A673 (cell line): ENCODE measurements around the gene CDH6. TPM values are rescaled to one million over a fixed set of nuclear protein-coding genes. Genes with fewer than 3 reads are reported as not detected.

Source experiments
- BruUV-seq: library from RNA; stranded (reverse); fragments of 400-500 nt; replicated peaks from 2 replicates; lab custom pipeline; 2021; lab: Mats Ljungman, UMichigan
- CTCF ChIA-PET: fragments of 300-600 bp; sonication (Branson Sonifier 250); formaldehyde crosslinking; loops from one replicate; lab custom pipeline; 2022; ENCODE audit warnings: antibody characterized with exemption; lab: Charles Lee
- POLR2A ChIA-PET: fragments of 300-600 bp; sonication (Branson Sonifier 250); formaldehyde crosslinking; loops from one replicate; lab custom pipeline; 2022; ENCODE audit warnings: antibody characterized with exemption; ENCODE audit not compliant: low non-redundant PET; lab: Charles Lee
- DNase-seq: peaks from one replicate; pipeline ENCODE4 v3.0.0-alpha.2; 2015; ENCODE audit warnings: low spot score
- H3K27ac ChIP-seq: fragments of 200-600 bp; sonication (generic); 2 replicates; pipeline ENCODE4 v1.5.1; 2016; ENCODE audit warnings: mixed run types, low read depth, mild to moderate bottlenecking, mixed read lengths, antibody characterized with exemption, low read length; ENCODE audit not compliant: poor library complexity, severe bottlenecking
- H3K27me3 ChIP-seq: fragments of 200-600 bp; sonication (generic); replicated peaks from 2 replicates; pipeline ENCODE4 v1.6.1; 2017; ENCODE audit warnings: mixed run types, low read depth, mild to moderate bottlenecking, mixed read lengths, antibody characterized with exemption, low read length; ENCODE audit not compliant: insufficient read depth, poor library complexity
- H3K36me3 ChIP-seq: fragments of 200-600 bp; sonication (generic); 2 replicates; pipeline ENCODE4 v1.6.1; 2016; ENCODE audit warnings: mixed run types, mild to moderate bottlenecking, mixed read lengths, antibody characterized with exemption, low read length; ENCODE audit not compliant: insufficient read depth, poor library complexity, severe bottlenecking
- H3K4me1 ChIP-seq: fragments of 200-600 bp; sonication (generic); 2 replicates; pipeline ENCODE4 v1.6.1; 2017; ENCODE audit warnings: mixed run types, mild to moderate bottlenecking, mixed read lengths, antibody characterized with exemption, low read length; ENCODE audit not compliant: insufficient read depth, poor library complexity, severe bottlenecking
- H3K4me3 ChIP-seq: fragments of 200-600 bp; sonication (generic); 2 replicates; pipeline ENCODE4 v1.5.1; 2016; ENCODE audit warnings: low read depth, mixed run types, mild to moderate bottlenecking, mixed read lengths, low read length; ENCODE audit not compliant: poor library complexity, severe bottlenecking
- H3K9me3 ChIP-seq: fragments of 200-600 bp; sonication (generic); 2 replicates; pipeline ENCODE4 v1.6.1; 2016; ENCODE audit warnings: mixed run types, low read depth, mild to moderate bottlenecking, mixed read lengths, antibody characterized with exemption, low read length; ENCODE audit not compliant: poor library complexity, severe bottlenecking
- CTCF ChIP-seq: fragments of 300-800, 200-600 bp; sonication (generic); conservative IDR thresholded peaks from 2 replicates; pipeline ENCODE4 v1.5.1; 2017; ENCODE audit warnings: low read depth, mild to moderate bottlenecking, antibody characterized with exemption, low read length, moderate library complexity, mixed read lengths
- EZH2 ChIP-seq: fragments of 200-600 bp; sonication (generic); IDR thresholded peaks from 2 replicates; pipeline ENCODE4 v1.6.1; 2017; ENCODE audit warnings: borderline replicate concordance, low read depth, mild to moderate bottlenecking, mixed read lengths, antibody characterized with exemption, low read length; ENCODE audit not compliant: poor library complexity, severe bottlenecking
- intact Hi-C: fragments of 100-400 bp; cut with micrococcal nuclease; formaldehyde crosslinking; loops from one replicate; pipeline ENCODE4 v1.10.0; 2022; ENCODE audit not compliant: unreplicated experiment
- total RNA-seq: library from RNA; stranded (reverse); gene quantifications from 2 replicates; pipeline ENCODE4 v1.2.3, GENCODE V29; 2021

CDH6 gene
- total RNA-seq, 1 experiment from 2014 or later: 3.6 TPM

- BruUV-seq: no TSS peak
These were observed 6.7 kb upstream of the CDH6 start for GRCh38 chr5:31186672-31187267.

GRCh38 chr5:31187591-31187990 lies 5.9 kb upstream of the CDH6 start:
- BruUV-seq: no TSS peak
- ChIA-PET CTCF (no interaction called here), POLR2A (no interaction called here)
- H3K4me3 ChIP-seq: no peak overlapping the region
- TF ChIP-seq EZH2: no peak
- no peaks in the 10 kb centered on the region for H3K27me3 ChIP-seq
- no peak for DNase-seq
- H3K36me3 ChIP-seq: no peaks in the 10 kb centered on the region
- H3K4me1 ChIP-seq: no peaks in the 10 kb centered on the region
- H3K9me3 ChIP-seq: no peaks in the 10 kb centered on the region
- H3K27ac ChIP-seq: no peak overlapping the region
- intact Hi-C loops: no loop called here

More at GRCh38 chr5:31186672-31187267, 6.7 kb upstream of the CDH6 start:
- no peaks in the 10 kb centered on the region for H3K4me1 ChIP-seq
- intact Hi-C loops: no loop called here
- H3K9me3 ChIP-seq: no peaks in the 10 kb centered on the region
- TF ChIP-seq CTCF (peak; percentile 82), EZH2 (no peak)
- no peak overlapping the region for H3K4me3 ChIP-seq
- no peaks in the 10 kb centered on the region for H3K27me3 ChIP-seq
- CTCF ChIA-PET: interaction anchor here (1.0 kb wide), 2 partner anchors 15 to 79 kb away, joined by 3 to 5 read pairs; no protein-coding TSS in a partner anchor
- POLR2A ChIA-PET: no interaction called here
- no peaks in the 10 kb centered on the region for H3K36me3 ChIP-seq
- peak; percentile 75 for DNase-seq
- H3K27ac ChIP-seq: no peak overlapping the region

GRCh38 chr5:31192442-31192841 lies 1.0 kb upstream of the CDH6 start:
- POLR2A ChIA-PET: no interaction called here
- no TSS peak for BruUV-seq

More at GRCh38 chr5:31192442-31192841, 1.0 kb upstream of the CDH6 start:
- CTCF ChIA-PET: no interaction called here
- Histone ChIP-seq H3K27ac (no peak overlapping the region), H3K9me3 (no peaks in the 10 kb centered on the region), H3K4me3 (no peak overlapping the region), H3K27me3 (peaks cover 10% of the 10 kb centered on the region), H3K4me1 (peaks cover 4% of the 10 kb centered on the region), H3K36me3 (no peaks in the 10 kb centered on the region)
- DNase-seq: no peak
- intact Hi-C loops: loop anchor here (10.0 kb wide), 1 partner anchor 778 kb away; no protein-coding TSS in a partner anchor
- no peak for TF ChIP-seq CTCF
- TF ChIP-seq EZH2: no peak
